Transverse colon (tissue), 4 donors: ENCODE data around the gene PROX2. TPM values are rescaled to one million over a fixed set of nuclear protein-coding genes. Genes with fewer than 3 reads are reported as not detected.

ENCODE experiments used
- DNase-seq: peaks from one replicate; pipeline ENCODE4 v3.0.0-alpha.2; 2019
- H3K27ac ChIP-seq, 4 donors: fragments of 200-600 bp; sonication (generic); 2 replicates each; pipeline ENCODE4 v1.5.1; 2016 to 2018; ENCODE audit warnings: inconsistent platforms in 4 of 4
- H3K27me3 ChIP-seq: fragments of 200-600 bp; sonication (generic); 2 replicates; pipeline ENCODE4 v1.5.1; 2017; ENCODE audit warnings: inconsistent platforms
- H3K36me3 ChIP-seq, 4 donors: fragments of 200-600 bp; sonication (generic); 2 replicates each; pipeline ENCODE4 v1.5.1; 2017 to 2019; ENCODE audit warnings: inconsistent platforms in 4 of 4
- H3K4me1 ChIP-seq, 4 donors: fragments of 200-600 bp; sonication (generic); 2 replicates each; pipeline ENCODE4 v1.5.1; 2017 to 2020; ENCODE audit warnings: inconsistent platforms in 4 of 4
- H3K4me3 ChIP-seq, 4 donors: fragments of 200-600 bp; sonication (generic); 1 replicate in 1 of 4; 2 replicates in 3 of 4; pipeline versions ENCODE4 v1.5.1 to v1.6.1; 2017 to 2019; ENCODE audit warnings: inconsistent platforms in 4 of 4
- H3K9me3 ChIP-seq, 2 donors: fragments of 200-600 bp; sonication (generic); 2 replicates each; pipeline ENCODE4 v1.5.1; 2017 to 2019; ENCODE audit warnings: inconsistent platforms in 2 of 2
- CTCF ChIP-seq, 5 experiments: fragments of 200-600 bp in 3 of 5; fragments of 450-650 bp in 2 of 5; sonication (generic) in 3 of 5; IDR thresholded peaks; 1 replicate in 2 of 5; 2 replicates in 3 of 5; pipeline ENCODE4 v1.5.1; 2016 to 2017; ENCODE audit warnings: antibody characterized with exemption in 5 of 5, inconsistent platforms in 3 of 5, mild to moderate bottlenecking in 2 of 5, moderate library complexity in 1 of 5
- EP300 ChIP-seq: sonication (generic); formaldehyde crosslinking; IDR thresholded peaks from one replicate; pipeline ENCODE4 v1.6.1; 2017; ENCODE audit warnings: antibody characterized with exemption, low read depth
- POLR2A ChIP-seq: fragments of 450-650 bp; IDR thresholded peaks from one replicate; pipeline ENCODE4 v1.6.1; 2016; ENCODE audit warnings: antibody characterized with exemption, mild to moderate bottlenecking, moderate library complexity
- POLR2AphosphoS5 ChIP-seq, 3 donors: sonication (generic); formaldehyde crosslinking; IDR thresholded peaks; one replicate each; pipeline ENCODE4 v1.6.1; 2016; ENCODE audit warnings: antibody characterized with exemption in 3 of 3
- WGBS, 2 donors: methylation state at CpG; one replicate each; pipeline ENCODE4 v1.1.5; 2018; ENCODE audit warnings: low coverage in 1 of 2; 5-methylcytosine and 5-hydroxymethylcytosine counted together
- in situ Hi-C, 4 donors: fragments of 200-750 bp; cut with MboI; loops; one replicate each; pipeline versions ENCODE4 v1.15.0 to v1.15.1; 2017; ENCODE audit warnings: low sequenced_read_pairs in 3 of 4, low pct_ligation_motif_present in 1 of 4, low pct_unique_long_range_greater_than_20kb in 1 of 4
- intact Hi-C: fragments of 100-400 bp; cut with DNase I; formaldehyde crosslinking; loops from one replicate; pipeline ENCODE4 v1.15.1; 2023; ENCODE audit warnings: low total_unique reads
- total RNA-seq, 4 donors: library from RNA; depleted of rRNA; stranded (reverse); fragments of >200 nt; gene quantifications; one replicate each; pipeline ENCODE4 v1.1.0, GENCODE V29; 2016

The PROX2 gene
- total RNA-seq, 4 donors from 2014 or later, result 0.79 TPM; not detected in 3

- TF ChIP-seq CTCF (IDR thresholded peaks at IDR 0.05) (no peak), POLR2AphosphoS5 (IDR thresholded peaks at IDR 0.05) (no peak), EP300 (no peak), POLR2A (no peak)
- Histone ChIP-seq H3K27me3 (no peaks in the 10 kb centered on the region), H3K36me3 (no peaks in the 10 kb centered on the region), H3K4me3 (no peak overlapping the region), H3K27ac (no peak overlapping the region), H3K9me3 (no peaks in the 10 kb centered on the region), H3K4me1 (peaks cover 0 to 6% (median 0%) of the 10 kb centered on the region in 4 donors)
- intact Hi-C loops, result no loop called here
- no peak for DNase-seq
- 68 to 87% methylated on average over 2 to 4 of the region's 4 CpGs for WGBS, 2 donors
- in situ Hi-C loops, result no loop called here
Measured at GRCh38 chr14:74841230-74842207, 34.4 kb downstream of the PROX2 start.

- Histone ChIP-seq H3K27me3 (no peaks in the 10 kb centered on the region), H3K4me1 (peaks cover 0 to 15% (median 0%) of the 10 kb centered on the region in 4 donors), H3K9me3 (no peaks in the 10 kb centered on the region), H3K4me3 (no peak overlapping the region), H3K36me3 (no peaks in the 10 kb centered on the region), H3K27ac (no peak overlapping the region)
- in situ Hi-C loops (no loop called here), intact Hi-C loops (no loop called here)
- no peak for DNase-seq
- WGBS, 2 donors, result 86% methylated on average over 5 of the region's 5 CpGs; no CpG with 5 or more reads in 1 of the 2 donors
- TF ChIP-seq POLR2A (no peak), EP300 (no peak), CTCF (IDR thresholded peaks at IDR 0.05) (no peak), POLR2AphosphoS5 (IDR thresholded peaks at IDR 0.05) (no peak)
Measured at GRCh38 chr14:74840603-74841030, 35.3 kb downstream of the PROX2 start.

GRCh38 chr14:74838166-74838565, 37.8 kb downstream of the PROX2 start:
- H3K27ac ChIP-seq, result peak overlapping the region; percentile 9 to 71 (median 26)
- in situ Hi-C loops, result no loop called here
- H3K27me3 ChIP-seq, result no peaks in the 10 kb centered on the region
- no peak for TF ChIP-seq POLR2A
- no peak for TF ChIP-seq POLR2AphosphoS5 (IDR thresholded peaks at IDR 0.05)
- no peak for TF ChIP-seq EP300
- TF ChIP-seq CTCF (IDR thresholded peaks at IDR 0.05), result no peak
- no peak for DNase-seq
- peaks cover 0 to 16% (median 0%) of the 10 kb centered on the region in 4 donors for H3K4me1 ChIP-seq
- no peak overlapping the region for H3K4me3 ChIP-seq
- H3K36me3 ChIP-seq, result no peaks in the 10 kb centered on the region
- WGBS, 2 donors, result 46 to 51% methylated on average over 2 of the region's 2 CpGs
- intact Hi-C loops, result no loop called here
- no peaks in the 10 kb centered on the region for H3K9me3 ChIP-seq

DNA sequence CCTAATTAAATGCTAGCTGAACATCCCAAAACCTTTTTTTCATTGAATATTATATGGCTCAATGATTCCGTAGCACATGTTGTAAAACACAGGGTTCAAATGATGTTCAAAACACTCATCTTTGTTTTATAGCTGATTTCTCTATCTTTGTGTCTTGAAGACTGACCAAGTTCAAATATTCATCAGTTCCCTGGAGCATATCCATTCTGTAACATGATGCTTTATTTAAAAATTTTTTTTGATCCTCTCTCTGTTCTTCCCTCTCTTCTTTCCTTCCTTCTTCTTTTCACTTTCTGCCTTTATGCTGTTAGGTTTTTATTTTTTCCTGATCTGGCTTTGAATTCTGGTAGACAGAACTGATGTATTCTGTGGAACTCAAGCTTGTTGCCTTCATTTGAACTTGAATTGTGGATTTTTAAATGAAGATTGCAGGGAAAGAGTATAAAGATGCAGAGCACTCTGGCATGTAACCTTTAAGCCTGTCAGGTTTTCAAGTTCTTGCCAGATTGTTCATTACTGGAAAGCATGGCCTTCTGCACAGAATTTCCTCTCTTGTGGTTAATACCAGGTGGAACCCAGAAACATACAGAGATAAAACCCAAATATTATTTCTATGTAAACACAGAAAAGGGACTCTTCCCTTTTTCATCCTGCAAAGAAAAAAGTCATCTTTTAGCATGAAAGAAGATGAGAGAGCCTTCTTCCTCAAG, 39.5 kb downstream of the PROX2 start:
- Histone ChIP-seq H3K27ac (peak overlapping the region in 3 of 4 donors; percentile 13 to 36 (median 30)), H3K27me3 (no peaks in the 10 kb centered on the region), H3K4me1 (peaks cover 0 to 16% (median 0%) of the 10 kb centered on the region in 4 donors), H3K36me3 (peaks cover 0 to 3% (median 0%) of the 10 kb centered on the region in 4 donors), H3K9me3 (no peaks in the 10 kb centered on the region), H3K4me3 (no peak overlapping the region)
- TF ChIP-seq CTCF (IDR thresholded peaks at IDR 0.05) (no peak), EP300 (no peak), POLR2A (no peak), POLR2AphosphoS5 (IDR thresholded peaks at IDR 0.05) (no peak)
- intact Hi-C loops, result no loop called here
- in situ Hi-C loops, result no loop called here
- 80 to 89% methylated on average over 1 of the region's 1 CpG for WGBS, 2 donors
- no peak for DNase-seq
